ENCODE data around the gene TUBA4B. TPM values are rescaled to one million over a fixed set of nuclear protein-coding genes. Genes with fewer than 3 reads are reported as not detected.
"Not testable (repeated sequence)": the region's sequence is repeated elsewhere in the genome, so short reads cannot be mapped to it uniquely, and the experiment has no call there.

TUBA4B gene
- total and polyA plus RNA-seq, 2 of the 4 experiments (the other 2 are of a cell fraction) = not detected

DNA sequence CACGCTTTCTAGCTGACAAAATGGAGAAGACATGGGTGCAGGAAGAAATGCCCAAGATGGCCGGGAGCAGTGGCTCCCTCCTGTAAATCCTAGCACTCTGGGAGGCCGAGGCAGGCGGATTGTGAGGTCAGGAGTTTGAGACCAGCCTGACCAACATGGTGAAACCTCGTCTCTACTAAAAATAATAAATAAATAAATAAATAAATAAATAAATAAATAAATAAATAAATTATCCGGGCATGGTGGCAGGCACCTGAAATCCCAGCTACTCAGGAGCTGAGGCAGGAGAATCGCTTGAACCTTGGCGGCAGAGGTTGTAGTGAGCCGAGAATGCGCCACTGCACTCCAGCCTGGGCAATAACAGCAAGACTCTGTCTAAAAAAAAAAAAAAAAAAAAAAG lies 5.9 kb downstream of the TUBA4B start:
- DNase-seq; ATAC-seq (ENCODE audit: low read depth): not testable (repeated sequence)
- no CpG with 5 or more reads among the region's 10 CpGs for WGBS, 2 experiments (ENCODE audit: extremely low coverage in 2 of 2, insufficient read length in 1 of 2)

More for the DNA sequence above, 5.9 kb downstream of the TUBA4B start:
- H4K5ac ChIP-seq (ENCODE audit: low read depth, low read length); H3K18ac ChIP-seq (ENCODE audit: low read depth, low read length); dilution Hi-C loops (cut with HindIII; ENCODE audit: low sequenced_read_pairs, unreplicated experiment); H3K4ac ChIP-seq (ENCODE audit: low read depth, low read length); H3K14ac ChIP-seq (replicated peaks; ENCODE audit: low read depth, low read length); H3K36me3 ChIP-seq (ENCODE audit: control insufficient read depth, insufficient read depth, low read length); H3K4me1 ChIP-seq (ENCODE audit: control insufficient read depth, insufficient read depth, low read length); H2AK9ac ChIP-seq (replicated peaks; ENCODE audit: low read depth, low read length, poor library complexity); H2BK15ac ChIP-seq (ENCODE audit: low read depth, low read length); H2AFZ ChIP-seq (replicated peaks; ENCODE audit: low read length, poor library complexity); H3K56ac ChIP-seq (ENCODE audit: extremely low read depth, insufficient read depth, low read length); H4K8ac ChIP-seq (ENCODE audit: low read depth in 2 of 2, low read length in 2 of 2); H3K9ac ChIP-seq (ENCODE audit: low read depth, low read length); H4K20me1 ChIP-seq (ENCODE audit: insufficient read depth, low read length); BruUV-seq (replicated peaks); H3K79me1 ChIP-seq (ENCODE audit: low read depth in 1 of 2, low read length in 2 of 2); H2BK5ac ChIP-seq (ENCODE audit: low read depth, low read length, poor library complexity, severe bottlenecking); H2BK120ac ChIP-seq (ENCODE audit: low read depth, low read length); H3K27ac ChIP-seq (ENCODE audit: insufficient read depth, low read length); H2BK20ac ChIP-seq (ENCODE audit: low read depth, low read length); in situ Hi-C loops (cut with MboI; ENCODE audit: low sequenced_read_pairs); H2AK5ac ChIP-seq (ENCODE audit: low read depth, low read length); H3K23ac ChIP-seq (ENCODE audit: low read depth, low read length); intact Hi-C loops (cut with micrococcal nuclease); H3K4me2 ChIP-seq (ENCODE audit: low read depth, low read length); POLR2A ChIA-PET (ENCODE audit: unreplicated experiment); H3K4me3 ChIP-seq (ENCODE audit: insufficient read depth, low read depth, low read length); H4K91ac ChIP-seq (ENCODE audit: insufficient read depth, low read depth, low read length); H3K9me1 ChIP-seq (ENCODE audit: insufficient read depth, low read length); H3K9me3 ChIP-seq (ENCODE audit: control insufficient read depth, insufficient read depth, low read length): not testable (repeated sequence)
- CTCF ChIA-PET = interaction anchor here (0.8 kb wide), 1 partner anchor 36 kb away, joined by 3 read pairs; no protein-coding TSS in a partner anchor
- H3K27me3 ChIP-seq (ENCODE audit: control insufficient read depth, insufficient read depth, low read length) = peaks cover 35% of the 10 kb centered on the region
